NCI-H524 treated with DMSO at 0.1 percent for 48 hours (cell line): ENCODE measurements around the gene STAC3.
A peak's percentile ranks its signal among the peaks of the same experiment; 100 is the strongest.

ENCODE experiments used
- DNase-seq: peaks from one replicate; lab custom pipeline; 2025; lab: John Stamatoyannopoulos, UW

The STAC3 gene

DNA sequence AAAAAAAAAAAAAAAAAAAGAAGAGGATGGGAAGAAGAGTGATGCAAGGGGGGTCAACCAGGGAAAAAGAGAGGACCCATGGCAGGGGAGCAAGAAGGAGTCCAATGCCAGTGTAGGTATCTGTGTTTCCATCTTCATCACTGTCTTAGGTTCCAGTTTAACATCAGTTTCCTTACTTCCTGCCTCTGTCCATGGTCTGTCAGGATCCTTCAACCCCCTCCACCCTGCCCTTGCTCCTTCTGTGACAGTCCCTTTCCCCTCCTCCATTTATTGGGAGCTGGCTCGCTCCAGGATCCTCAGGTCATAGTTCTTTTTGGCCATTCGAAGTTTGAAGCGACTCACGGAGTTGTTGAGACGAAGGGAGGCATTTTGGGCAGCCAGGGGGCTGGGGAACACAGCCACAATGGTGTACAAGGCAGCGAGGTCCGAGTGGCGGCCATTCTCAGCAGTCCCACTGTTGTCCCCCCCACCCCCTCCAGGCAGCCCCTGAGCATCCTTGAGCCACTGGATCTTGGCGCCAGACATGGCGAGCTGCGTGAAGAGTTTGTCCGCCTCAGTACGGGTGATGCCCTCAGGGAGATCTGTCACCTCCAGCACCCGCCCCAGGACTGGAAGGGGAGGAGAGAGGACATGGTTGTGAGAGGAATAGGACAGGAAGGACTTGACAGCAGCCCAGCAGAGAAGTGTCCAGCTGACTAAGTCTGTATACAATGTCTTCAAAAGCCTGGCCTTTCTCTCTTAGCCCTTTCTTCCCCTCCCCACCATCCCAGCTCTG, 3.7 kb upstream of the STAC3 start:
- no peak for DNase-seq

DNA sequence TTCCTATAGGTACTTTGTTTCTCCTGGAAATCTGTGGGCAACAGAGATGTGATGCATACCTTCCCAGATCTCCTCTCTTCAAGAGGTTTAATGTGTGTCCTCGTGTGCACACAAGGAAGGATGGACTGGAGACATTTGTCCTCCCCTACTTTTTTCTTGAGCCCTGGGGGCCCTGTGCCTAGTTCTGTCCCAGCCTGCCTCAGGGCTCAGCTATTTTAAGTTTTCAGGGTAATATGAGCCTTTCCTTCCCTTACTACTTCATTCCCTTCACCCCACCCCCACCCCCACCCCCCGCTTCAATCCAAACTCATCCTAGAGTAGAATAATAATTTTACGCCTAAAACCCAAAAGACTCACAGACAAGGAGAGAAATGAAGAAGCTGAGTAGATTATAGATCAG, 446 bp downstream of the STAC3 start:
- DNase-seq, result no peak

DNA sequence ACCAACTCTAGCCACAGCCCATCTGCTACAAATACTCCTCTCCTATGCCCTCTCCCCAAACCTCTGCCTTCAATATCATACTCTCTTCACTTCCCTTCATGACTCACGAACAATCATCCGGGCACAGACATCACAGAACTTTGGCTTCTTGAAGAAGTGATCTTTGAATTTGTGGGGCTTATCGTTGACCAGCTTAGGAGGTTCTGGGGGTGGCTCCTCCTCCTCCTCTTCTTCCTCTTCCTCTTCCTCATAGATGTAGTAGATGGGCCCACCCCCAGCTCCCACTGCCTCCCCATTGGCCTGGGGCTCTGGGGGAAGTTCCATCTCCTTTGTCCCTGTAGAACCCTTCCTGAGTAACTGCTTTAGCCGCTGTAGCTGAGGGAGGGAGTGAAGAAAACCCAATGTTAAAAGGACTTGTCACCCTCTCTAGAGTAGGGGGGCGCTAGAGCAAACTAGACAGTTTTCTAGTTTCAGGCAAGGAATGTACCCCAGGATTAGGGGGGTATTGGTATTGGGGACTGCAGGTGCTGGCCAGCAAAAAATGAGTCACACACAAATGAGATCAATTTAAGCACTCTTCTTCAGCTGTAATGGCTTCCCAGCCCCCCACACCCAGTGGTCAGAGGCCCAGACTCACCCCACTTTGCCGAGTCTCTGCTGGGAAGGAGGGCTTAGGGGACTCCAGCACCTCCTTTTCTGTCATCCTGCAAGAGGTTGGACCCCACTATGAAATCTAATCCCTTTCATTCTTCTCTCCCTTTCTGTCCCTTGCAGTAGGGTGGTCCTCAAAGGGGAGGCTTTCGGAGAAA, 1.8 kb downstream of the STAC3 start:
- no peak for DNase-seq

DNA sequence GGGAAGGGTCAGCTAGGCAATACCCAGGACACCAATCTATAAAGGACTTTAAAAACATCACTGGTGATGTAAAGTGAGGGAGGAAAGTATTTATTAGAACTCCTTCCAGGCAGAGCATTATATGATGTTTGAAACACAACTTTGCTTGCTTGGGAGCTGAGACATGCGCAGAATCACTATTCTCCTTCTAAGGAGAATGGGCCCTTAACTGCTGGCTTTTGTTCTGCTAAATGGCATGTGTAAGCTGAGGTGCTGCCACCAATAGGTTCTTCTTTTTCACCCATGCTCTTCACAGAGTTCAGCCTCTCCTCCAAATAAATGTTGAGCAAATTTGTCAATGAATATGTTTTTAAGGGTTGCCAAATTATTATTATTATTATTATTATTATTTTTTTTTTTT, 3.9 kb downstream of the STAC3 start:
- no peak for DNase-seq

DNA sequence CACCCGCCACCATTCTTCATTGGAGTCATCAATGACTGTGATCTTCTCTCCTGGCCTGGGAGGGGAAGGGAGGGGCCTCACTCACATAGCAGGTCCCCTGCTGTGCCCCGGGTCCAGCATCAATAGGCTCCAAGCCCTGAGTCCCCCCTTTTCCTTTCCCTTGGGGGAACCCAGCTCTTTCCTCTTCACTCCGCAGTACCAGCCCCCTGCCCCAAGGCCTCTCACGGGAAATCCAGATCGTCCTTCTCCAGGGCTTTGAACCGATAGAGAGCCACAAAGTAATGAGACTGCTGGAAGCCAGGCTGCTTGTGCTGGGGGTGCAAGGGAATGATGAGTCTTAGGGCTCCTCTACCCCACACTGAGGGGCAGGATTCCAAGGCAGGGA, 6.7 kb downstream of the STAC3 start:
- no peak for DNase-seq

DNA sequence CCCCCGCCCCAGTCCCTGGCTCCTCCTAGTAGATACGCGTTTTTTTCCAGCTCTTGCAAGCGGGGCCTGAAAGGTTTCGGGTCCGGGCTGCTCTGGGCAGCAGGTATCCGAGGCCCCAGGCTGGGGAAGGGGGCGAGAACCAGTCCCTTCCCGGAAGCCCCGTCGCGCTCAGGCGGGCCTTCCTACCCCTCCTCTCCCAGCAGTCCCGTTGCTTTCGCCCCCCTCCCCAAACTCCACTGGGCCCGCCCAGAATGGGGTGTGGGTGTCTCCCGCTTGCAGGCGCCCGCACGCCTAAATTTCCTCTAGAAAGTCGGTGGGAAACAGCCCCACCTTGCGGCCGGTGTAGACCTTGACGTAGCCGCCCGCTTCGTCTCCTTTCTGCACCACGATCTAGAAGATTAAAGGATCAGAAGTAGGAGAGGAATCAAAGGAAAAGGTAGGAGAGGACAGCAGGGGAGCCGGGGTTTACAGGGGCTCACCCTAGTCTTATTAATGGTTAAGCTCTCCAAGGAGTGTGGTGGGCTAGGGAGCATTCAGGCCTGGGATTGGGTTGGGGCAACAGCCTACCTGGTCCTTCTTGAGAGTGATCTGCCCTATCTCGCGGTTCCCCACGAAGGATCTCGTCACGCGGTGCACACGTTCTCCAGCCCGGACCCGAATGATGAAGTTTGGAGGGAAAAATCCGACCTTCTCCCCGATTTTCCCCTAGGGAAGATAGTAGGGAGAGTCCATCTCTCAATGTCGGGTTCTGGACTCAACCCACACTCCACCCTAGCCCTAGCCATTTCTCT, 7.3 kb downstream of the STAC3 start:
- no peak for DNase-seq

DNA sequence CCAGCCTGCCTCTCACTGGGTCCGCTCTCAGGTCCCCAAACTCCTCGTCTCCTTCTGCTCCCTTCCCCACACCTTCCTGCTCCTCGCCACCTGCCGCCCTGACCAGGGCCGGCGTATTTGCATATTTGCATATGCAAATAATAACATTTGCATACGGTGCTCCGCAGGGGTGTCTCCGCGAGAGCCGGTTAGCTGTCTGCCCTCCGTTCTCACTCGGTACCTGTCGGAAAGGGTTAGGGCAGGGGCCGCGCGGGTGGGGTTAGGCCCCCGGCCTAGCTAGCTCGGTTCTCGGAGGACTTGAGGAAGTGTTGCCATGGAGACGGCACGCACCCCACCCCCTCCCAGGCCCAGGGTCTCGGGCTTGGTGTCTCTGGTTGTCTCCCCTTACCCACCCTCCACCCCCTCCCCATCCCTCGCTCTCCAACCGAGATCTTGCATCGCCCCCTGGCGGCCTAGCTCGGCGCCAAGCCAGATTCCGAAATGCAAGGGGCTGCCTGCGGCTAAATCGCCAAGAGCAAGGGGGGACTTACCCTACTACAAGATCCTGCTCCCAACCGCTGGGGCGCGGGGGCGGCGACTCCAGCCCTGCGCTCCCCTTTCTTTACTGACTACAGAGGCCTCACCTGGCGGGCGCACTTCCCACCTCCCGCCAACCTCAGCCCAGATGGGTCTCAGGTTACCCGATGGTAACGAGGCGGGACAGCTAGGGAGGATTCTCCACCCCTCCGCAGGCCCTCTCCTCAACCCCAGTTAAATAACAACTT, 8.1 kb downstream of the STAC3 start:
- DNase-seq, result peak; percentile 72

DNA sequence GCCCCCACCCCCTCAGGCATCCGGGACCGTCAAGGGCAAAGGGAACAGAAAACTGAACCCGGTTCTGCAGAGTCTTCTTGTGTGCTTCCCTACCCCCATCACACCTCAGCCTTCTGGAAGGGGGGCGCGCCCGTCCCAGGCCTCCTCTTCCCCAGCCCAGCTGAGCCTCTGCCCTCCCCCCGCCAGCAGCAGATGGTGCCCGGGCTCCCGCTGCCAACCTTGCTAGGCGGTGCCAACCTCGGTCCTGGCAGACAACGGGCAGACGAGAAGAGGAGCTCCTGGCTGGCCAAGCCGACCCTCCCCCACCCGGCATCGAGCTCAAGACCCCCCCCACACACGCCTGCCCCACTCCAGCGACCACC, 8.7 kb downstream of the STAC3 start:
- peak; percentile 51 for DNase-seq

DNA sequence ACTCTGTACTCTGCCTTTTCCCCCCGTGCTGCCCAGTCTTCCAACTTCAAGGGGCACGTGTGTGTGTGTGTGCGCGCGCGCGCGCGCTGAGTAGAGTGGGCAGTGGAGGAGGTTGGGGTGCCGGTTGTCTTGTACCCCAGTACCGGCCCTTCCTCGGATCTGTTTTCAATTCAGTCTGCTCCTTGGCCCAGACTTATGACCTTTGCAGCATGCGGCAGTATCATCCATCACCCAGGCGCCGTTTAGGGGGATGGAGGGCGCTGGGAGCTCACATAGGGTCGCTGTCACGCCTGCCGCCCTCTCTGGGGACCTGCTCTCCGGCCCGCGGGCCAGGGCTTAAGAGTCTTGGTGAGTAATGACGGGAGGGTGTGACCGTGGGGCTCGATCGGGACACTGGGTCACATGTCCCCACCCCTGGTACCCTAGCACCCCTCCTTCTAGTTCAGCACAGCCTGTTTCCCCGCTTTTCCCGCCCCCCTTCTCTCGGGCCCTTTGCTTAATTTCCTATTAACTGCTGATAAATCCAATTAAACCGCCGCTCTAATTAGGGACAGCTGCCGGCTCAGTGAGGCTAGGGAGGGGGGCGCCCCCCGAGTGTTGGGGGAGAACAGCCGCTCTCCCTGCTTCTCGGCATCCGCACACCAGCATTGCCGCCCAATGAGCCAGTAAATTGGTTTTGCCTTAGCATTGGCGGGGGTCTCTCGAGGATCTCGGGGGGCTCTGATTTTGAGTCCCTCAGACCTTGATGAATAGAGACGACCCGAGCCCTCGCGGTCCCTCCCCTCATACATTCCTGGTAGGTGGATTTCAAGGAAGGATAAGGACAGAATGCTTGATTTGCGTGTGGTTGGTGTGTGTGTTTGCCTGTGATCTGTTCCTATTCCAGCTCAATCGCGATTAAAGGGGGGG, 9.3 kb downstream of the STAC3 start:
- DNase-seq, result no peak

DNA sequence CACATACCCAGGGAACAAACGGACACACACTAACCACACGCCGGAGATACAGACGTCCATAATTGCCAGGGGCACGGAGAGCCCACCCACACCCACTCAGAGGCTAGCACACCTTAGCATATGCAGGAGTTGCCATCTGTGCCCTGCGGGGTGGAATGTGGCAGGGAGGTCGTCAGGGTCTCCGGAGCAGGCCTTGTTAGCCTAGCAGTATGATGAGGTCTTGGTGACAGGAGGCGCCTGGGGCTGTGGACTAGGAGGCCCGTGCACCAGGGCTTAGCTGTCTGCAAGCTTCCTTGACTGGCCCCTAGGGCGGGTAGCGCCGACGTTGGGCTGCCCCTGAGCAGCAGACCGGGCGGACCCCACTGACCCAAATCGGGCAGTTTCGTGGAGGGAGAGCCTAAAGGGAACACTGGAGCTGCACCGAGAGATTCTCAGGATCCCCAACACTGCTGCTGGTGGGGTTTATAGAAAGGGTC, 10.0 kb downstream of the STAC3 start:
- DNase-seq, result no peak

DNA sequence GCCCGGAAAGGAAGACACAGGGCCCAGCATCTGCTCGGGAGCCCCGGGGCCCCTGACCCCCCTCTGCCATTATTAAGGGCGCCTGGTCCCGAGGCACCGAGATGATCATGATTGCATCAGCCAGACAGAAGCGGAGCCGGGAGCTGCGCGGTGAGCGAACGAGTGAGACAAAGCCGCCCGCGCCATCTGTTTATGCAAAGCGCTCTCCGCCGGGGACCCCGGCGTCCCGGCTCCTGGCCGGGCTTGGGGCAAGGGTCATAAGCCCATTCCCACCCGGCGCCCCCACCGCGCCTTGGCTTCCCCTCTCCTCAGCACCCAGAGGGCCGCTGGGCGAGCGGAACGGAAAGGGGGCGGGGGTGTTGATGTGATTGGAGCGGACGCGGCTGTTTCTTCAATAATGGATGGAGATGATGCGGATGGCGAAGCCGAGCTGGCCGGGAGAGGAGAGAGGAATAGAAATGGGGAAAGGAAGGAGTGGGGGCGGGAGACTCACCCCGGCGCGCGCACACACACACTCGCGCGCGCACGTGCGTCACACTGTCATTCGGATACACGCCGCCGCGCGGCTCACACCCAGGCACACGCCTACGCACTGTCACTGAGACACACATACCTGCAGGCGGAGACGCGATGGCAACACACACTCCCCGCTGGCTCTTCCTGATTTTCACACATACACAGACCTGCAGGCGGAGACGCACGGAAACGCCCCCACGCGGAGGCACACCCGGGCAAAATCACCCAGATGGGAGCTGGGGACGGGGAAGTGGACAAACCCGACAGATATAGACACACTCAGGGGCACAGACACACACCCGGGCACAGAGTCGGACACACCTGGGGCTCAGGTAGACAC, 10.7 kb downstream of the STAC3 start:
- DNase-seq, result no peak

DNA sequence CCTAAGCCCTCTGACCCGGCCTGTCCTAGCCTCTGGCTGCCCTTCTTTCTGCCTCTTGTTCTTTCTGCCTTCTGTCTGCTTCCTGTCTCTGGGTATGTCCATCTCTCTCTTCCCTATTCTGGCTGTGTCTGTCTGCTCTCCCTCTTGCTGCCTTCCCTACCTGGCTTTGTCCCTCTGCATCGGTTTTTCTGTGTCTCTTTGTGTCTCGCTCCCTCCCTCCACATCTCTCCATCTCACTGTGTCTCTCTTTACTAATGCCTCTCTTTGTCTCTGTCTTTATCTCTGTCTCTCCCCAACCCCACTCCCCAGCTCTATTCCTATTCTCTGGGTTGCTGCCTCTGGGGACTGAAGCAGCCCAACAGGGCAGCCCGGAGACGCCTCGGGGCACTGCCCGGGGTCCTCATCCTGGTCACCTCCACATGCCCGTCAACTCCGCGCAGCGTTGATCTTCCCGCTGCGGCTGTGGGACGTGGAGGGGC, 11.4 kb downstream of the STAC3 start:
- no peak for DNase-seq

DNA sequence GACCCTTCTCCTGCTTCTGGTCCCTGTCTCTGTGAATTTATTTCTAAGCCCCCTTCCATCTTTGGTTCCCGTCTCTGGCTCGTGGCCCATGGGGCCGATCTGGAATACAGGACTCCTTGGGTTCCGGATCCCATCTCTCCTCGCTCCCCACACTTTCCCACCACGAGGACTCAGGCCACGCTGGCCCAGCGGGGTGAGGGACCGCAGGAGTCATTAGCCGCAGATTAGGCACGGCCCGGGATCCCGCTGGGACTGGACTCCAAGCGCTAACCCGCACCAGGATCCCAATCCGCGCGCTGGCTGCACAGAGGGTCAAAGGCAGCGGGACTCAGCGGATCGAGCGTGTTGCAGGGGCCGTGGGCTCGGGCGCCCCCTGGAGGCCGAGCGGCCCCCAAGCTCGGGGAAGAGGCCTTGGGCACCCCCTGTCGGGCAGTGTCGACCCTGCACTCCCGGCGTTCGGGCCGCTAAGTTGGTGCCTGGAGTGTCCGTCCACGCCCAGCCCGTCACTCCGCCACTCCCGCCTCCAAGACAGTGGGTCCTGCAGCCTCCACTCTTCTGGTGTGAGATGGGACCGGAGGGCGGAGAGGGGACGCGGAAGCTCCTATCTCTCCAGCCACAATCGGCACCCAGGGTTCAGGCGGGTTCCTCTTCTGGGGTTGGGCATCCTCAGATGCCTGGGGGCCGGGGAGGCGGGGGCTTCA, 12.0 kb downstream of the STAC3 start:
- no peak for DNase-seq

DNA sequence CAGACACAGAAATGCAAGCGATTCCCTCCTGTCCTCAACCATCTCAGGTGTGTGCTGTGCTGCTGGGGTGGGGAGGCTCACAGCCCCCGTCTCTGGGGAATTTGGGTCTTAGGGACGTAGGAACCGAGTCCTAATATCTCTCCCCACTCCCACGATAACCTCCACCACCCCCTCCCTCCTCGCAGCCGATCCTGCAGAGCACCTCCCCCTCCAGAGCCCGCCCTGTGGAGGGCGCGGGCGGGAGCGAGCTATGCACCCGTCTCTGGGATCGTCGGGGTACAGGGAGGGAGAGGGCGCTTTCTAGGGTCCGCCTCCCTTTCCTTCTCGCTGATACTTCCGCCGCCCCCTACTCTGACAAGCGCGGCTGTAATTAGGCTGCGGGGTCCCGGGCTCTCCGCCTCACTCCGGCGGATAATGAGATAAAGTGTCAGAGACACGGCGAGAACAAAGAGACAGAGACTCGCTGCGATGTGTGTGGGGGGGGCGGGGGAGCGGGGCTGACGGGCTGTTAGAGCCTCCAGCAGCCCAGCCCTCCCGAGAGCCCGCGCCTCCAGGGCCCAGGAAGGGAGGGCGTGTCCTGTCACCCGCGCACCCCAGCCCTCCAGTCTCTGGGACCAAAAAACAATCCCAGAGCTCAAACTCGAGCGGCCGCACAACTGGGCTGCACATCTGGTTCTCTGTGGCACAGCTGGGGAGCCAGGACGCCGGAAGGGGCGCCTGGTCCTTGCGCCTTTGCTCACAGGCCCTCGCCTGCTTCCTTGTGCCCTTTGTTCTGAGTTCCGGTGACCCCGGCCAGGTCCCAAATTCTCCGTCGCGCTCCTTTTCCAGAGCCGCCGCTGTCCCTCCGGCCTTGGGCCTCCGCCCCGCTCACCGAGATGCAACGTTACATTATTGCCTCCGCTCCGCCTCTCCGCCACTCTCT, 12.8 kb downstream of the STAC3 start:
- no peak for DNase-seq

DNA sequence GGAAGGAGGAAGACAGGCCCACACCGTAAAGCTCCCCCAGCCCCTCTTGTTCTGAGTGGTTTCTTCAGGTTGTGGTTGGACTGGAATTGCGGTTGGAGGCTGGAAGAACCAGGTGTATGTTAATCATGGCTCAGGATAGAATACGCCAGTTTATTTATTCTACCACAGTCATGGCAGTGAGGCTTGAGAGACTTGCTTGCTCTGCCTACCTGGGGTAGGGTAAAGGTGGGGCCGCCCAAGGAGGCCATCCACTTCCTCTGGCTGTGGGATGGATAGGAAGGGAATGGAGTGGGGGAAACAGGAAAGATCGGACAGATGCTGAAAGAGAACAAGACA, 13.4 kb downstream of the STAC3 start:
- DNase-seq, result no peak

DNA sequence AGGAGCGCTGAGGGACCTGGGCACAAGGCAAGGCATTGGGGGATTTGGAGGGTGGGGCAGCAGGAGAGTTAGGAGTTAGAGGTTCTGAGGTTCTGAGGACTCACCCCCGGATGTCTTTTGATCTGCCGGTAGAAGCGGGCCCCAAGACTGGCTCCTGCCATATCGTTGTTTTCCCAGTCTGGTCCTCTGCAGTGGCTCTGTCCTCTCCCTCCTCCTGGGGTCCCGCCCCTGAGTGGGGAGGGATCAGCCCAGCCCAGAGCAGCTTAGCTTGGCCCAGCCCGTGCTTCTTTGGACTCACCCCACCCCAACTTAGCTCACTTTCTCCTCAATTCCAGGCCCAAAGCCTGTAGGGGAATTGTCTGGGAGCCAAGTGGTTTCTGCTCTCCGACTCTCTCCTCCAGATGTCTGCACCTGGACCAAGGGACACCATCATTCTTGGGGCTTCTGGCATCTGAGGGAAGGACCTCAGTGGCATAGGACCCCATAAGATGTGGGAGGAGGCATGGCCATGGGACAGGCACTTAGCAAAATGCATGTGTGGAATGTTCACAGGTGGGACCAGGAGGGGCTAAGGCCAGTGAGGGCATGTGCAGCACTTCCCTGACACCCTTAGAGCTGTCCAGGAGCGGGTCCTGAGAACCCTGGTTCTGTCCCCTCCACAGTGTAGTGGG, 13.9 kb downstream of the STAC3 start:
- DNase-seq, result no peak

DNA sequence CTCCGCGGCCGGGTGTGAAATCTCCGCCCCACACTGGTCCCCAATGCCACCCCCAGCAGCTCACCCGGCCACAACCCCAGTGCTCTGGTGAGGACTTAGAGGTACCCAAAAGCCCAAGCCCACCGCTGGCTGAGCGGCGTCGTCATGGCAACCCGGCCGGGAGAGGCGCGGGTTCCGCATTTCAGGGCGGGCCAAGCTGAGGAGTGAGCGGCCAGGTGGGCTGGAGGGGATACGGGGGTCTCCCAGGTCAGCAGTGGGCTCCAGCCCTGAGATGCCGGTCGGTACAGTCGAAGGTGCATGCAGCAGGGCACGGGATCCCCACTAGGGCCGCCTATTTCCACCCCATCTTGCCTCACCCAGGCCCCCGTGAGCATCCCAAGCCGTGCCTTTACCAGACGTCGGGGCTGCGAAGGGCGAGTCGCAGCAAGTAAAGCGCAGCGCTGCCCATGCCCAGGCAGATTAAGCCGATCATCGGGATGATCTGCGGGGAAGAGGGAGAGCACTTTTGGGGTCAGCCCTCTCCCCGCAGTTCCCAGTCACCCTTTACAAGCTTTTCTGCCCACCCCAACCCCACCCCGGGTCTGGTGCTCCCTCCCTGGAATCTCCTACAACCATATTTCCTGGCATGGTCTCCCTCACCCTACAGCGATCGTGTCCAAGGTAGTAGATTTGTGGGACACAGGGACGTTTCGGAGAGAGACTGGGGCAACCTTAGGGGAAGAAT, 14.6 kb downstream of the STAC3 start:
- no peak for DNase-seq
